Suprapubic skin (tissue), 4 donors: ENCODE data around the gene CALR3. TPM values are rescaled to one million over a fixed set of nuclear protein-coding genes. Genes with fewer than 3 reads are reported as not detected.
"Not testable (repeated sequence)": the region's sequence is repeated elsewhere in the genome, so short reads cannot be mapped to it uniquely, and the experiment has no call there.

Experiments used
- DNase-seq, 2 donors: peaks; one replicate each; pipeline ENCODE4 v3.0.0-alpha.2; 2019; ENCODE audit warnings: low spot score in 2 of 2
- H3K27ac ChIP-seq: fragments of 200-600 bp; sonication (generic); one replicate; pipeline ENCODE4 v1.5.1; 2019
- H3K27me3 ChIP-seq: fragments of 200-600 bp; sonication (generic); one replicate; pipeline ENCODE4 v1.5.1; 2019
- H3K36me3 ChIP-seq: fragments of 200-600 bp; sonication (generic); one replicate; pipeline ENCODE4 v1.5.1; 2019
- H3K4me1 ChIP-seq: fragments of 200-600 bp; sonication (generic); one replicate; pipeline ENCODE4 v1.5.1; 2019
- H3K4me3 ChIP-seq: fragments of 200-600 bp; sonication (generic); one replicate; pipeline ENCODE4 v1.5.1; 2019; ENCODE audit warnings: mild to moderate bottlenecking
- H3K9me3 ChIP-seq: fragments of 200-600 bp; sonication (generic); one replicate; pipeline ENCODE4 v1.5.1; 2019
- EP300 ChIP-seq: sonication (generic); formaldehyde crosslinking; IDR thresholded peaks from one replicate; pipeline ENCODE4 v1.6.1; 2017; ENCODE audit warnings: antibody characterized with exemption
- POLR2A ChIP-seq, 2 donors: fragments of 450-650 bp; IDR thresholded peaks; one replicate each; pipeline ENCODE4 v1.6.1; 2017; ENCODE audit warnings: antibody characterized with exemption in 2 of 2, mild to moderate bottlenecking in 2 of 2, moderate library complexity in 2 of 2
- POLR2AphosphoS5 ChIP-seq, 3 donors: sonication (generic); formaldehyde crosslinking; IDR thresholded peaks; one replicate each; pipeline ENCODE4 v1.6.1; 2017; ENCODE audit warnings: antibody characterized with exemption in 3 of 3
- WGBS: methylation state at CpG from one replicate; pipeline ENCODE4 v1.1.5; 2018; 5-methylcytosine and 5-hydroxymethylcytosine counted together
- total RNA-seq, 4 donors: library from RNA; depleted of rRNA; stranded (reverse); fragments of >200 nt; gene quantifications; one replicate each; pipeline ENCODE4 v1.1.0, GENCODE V29; 2016
- TF ChIP-seq, protein P1 (sequence below), 2 donors: fragments of 200-600 bp in 1 of 2; fragments of 450-650 bp in 1 of 2; sonication (generic) in 1 of 2; IDR thresholded peaks; one replicate each; pipeline ENCODE4 v1.5.1; 2016 to 2019; ENCODE audit warnings: antibody characterized with exemption in 2 of 2, mild to moderate bottlenecking in 1 of 2, moderate library complexity in 1 of 2

CALR3 gene
- total RNA-seq, 4 donors from 2014 or later, result not detected

DNA sequence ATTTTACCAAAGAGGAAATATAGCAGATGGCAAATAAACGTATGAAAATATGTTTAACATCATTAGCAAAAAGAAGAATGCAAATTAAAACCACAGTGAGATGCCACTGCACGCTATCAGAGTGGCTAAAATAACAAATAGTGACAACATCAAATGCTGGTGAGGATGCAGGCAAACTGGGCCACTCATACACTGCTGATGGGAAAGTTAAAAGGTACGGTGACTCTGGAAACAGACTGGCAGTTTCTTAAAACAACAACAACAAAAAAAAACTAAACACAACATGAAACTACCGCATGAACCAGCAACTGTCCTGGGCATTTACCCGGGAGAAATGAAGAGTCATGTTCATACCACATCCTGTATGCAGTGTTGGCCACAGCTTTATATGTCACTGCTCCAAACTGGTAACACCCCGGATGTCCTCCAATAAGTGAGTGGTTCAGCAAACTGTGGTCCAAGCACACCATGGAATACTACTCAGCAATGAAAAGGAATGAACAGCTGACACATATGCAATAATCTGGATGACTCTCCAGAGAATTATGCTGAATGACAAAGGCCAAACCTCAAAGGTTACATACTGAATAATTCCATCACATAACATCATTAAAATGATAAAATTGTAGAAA, 46.5 kb downstream of the CALR3 start:
- no peak for TF ChIP-seq EP300
- no peak for TF ChIP-seq POLR2AphosphoS5 (IDR thresholded peaks at IDR 0.05)
- TF ChIP-seq, protein P1, sequence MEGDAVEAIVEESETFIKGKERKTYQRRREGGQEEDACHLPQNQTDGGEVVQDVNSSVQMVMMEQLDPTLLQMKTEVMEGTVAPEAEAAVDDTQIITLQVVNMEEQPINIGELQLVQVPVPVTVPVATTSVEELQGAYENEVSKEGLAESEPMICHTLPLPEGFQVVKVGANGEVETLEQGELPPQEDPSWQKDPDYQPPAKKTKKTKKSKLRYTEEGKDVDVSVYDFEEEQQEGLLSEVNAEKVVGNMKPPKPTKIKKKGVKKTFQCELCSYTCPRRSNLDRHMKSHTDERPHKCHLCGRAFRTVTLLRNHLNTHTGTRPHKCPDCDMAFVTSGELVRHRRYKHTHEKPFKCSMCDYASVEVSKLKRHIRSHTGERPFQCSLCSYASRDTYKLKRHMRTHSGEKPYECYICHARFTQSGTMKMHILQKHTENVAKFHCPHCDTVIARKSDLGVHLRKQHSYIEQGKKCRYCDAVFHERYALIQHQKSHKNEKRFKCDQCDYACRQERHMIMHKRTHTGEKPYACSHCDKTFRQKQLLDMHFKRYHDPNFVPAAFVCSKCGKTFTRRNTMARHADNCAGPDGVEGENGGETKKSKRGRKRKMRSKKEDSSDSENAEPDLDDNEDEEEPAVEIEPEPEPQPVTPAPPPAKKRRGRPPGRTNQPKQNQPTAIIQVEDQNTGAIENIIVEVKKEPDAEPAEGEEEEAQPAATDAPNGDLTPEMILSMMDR (IDR thresholded peaks at IDR 0.05), result no peak
- TF ChIP-seq POLR2A (IDR thresholded peaks at IDR 0.05), result no peak
- Histone ChIP-seq H3K27me3 (no peaks in the 10 kb centered on the region), H3K27ac (no peak overlapping the region), H3K9me3 (no peaks in the 10 kb centered on the region), H3K4me1 (peaks cover 37% of the 10 kb centered on the region), H3K36me3 (no peaks in the 10 kb centered on the region), H3K4me3 (no peak overlapping the region)
- WGBS, result 67% methylated on average over 6 of the region's 6 CpGs
- no peak for DNase-seq

DNA sequence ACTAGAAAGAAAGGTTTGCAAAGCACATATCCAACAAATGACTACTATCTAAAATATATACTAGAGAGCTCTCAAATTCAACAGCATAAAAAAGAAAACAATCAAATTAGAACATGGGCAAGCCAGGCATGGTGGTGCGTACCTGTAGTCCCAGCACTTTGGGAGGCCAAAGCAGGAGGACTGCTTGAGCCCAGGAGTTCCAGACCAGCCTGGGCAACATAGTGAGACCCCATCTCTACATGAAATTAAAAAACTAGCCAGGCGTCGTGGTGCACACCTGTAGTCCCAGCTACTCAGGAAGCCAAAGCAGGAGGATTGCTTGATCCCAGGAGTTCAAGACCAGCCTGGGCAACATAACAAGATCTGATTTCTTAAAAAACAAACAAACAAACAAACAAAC, 47.1 kb downstream of the CALR3 start:
- H3K4me3 ChIP-seq, H3K27me3 ChIP-seq, H3K27ac ChIP-seq, H3K9me3 ChIP-seq, H3K36me3 ChIP-seq, DNase-seq: not testable (repeated sequence)
- 89% methylated on average over 3 of the region's 3 CpGs for WGBS
- H3K4me1 ChIP-seq, result peaks cover 34% of the 10 kb centered on the region

DNA sequence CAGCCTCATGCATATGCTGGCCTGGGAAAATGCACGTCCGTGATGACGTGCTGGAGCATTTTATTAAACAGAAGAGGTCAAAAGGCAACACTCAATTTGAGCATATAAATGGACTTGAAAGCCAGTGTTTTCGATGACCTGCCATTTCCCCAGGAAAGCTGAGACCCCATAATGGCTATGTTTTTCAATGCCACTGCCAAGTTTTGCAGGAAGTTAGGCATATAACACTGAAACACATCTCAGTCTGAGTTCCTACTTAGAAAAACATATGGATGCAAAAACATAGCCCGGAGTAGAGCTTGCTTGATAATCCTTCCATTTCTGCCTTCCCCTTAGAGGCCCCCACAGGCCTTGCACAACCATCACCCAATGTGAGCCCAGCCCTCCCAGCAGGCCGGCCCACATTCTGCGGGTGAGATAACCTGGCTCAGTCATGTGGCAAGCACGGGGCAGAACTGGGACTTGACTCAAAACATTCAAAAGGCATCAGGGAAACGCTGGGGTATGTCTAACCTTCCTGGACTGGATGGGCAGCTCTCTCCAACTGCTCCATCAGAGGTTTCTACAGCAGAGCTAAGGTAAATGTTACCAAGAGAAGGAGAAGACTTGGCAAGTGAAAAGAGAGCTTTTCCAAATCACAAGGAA, 49.1 kb downstream of the CALR3 start:
- Histone ChIP-seq H3K36me3 (no peaks in the 10 kb centered on the region), H3K27me3 (no peaks in the 10 kb centered on the region), H3K9me3 (no peaks in the 10 kb centered on the region), H3K27ac (peak overlapping the region; percentile 29), H3K4me3 (no peak overlapping the region), H3K4me1 (peaks cover 38% of the 10 kb centered on the region)
- TF ChIP-seq POLR2A (IDR thresholded peaks at IDR 0.05), result no peak
- no peak for TF ChIP-seq EP300
- TF ChIP-seq, protein P1 (IDR thresholded peaks at IDR 0.05), result no peak
- peak; percentile 88 to 91 for DNase-seq
- 29% methylated on average over 9 of the region's 9 CpGs for WGBS

DNA sequence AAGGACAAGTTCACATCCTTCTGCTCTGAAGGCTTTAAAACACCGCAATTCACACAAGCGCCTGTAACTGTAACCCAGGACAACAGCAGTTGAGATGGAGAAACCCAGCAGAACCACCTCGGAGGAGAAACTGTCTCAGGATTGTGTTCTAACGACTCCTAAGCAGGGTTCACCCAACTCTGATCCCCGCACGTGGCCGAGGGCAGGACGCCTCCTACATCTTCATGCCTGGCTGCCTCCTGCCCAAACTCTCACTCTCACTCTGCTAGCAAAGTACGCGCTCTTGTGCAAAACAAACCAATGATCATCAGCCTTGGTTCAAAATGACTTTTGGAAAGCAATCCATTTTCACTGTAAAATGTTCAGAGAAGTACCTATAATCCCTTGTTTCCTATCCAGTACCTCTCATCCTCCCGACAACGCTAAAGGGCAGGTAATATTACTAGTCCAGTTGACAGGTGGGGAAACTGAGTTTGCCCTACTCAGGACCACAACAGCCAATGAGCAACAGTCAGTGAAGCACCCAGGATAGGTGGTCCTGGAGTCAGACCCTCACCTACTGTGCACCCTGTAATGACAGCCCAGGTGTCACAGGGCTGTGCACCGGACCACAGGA, 49.8 kb downstream of the CALR3 start:
- H3K4me1 ChIP-seq, result peaks cover 38% of the 10 kb centered on the region
- no peaks in the 10 kb centered on the region for H3K9me3 ChIP-seq
- H3K27me3 ChIP-seq, result no peaks in the 10 kb centered on the region
- no peak for DNase-seq
- 89% methylated on average over 13 of the region's 13 CpGs for WGBS
- H3K36me3 ChIP-seq, result peaks cover under 1% of the 10 kb centered on the region
- no peak overlapping the region for H3K4me3 ChIP-seq
- TF ChIP-seq, protein P1 (IDR thresholded peaks at IDR 0.05), result no peak
- TF ChIP-seq POLR2A (IDR thresholded peaks at IDR 0.05) (no peak), POLR2AphosphoS5 (IDR thresholded peaks at IDR 0.05) (no peak), EP300 (no peak)
- no peak overlapping the region for H3K27ac ChIP-seq

DNA sequence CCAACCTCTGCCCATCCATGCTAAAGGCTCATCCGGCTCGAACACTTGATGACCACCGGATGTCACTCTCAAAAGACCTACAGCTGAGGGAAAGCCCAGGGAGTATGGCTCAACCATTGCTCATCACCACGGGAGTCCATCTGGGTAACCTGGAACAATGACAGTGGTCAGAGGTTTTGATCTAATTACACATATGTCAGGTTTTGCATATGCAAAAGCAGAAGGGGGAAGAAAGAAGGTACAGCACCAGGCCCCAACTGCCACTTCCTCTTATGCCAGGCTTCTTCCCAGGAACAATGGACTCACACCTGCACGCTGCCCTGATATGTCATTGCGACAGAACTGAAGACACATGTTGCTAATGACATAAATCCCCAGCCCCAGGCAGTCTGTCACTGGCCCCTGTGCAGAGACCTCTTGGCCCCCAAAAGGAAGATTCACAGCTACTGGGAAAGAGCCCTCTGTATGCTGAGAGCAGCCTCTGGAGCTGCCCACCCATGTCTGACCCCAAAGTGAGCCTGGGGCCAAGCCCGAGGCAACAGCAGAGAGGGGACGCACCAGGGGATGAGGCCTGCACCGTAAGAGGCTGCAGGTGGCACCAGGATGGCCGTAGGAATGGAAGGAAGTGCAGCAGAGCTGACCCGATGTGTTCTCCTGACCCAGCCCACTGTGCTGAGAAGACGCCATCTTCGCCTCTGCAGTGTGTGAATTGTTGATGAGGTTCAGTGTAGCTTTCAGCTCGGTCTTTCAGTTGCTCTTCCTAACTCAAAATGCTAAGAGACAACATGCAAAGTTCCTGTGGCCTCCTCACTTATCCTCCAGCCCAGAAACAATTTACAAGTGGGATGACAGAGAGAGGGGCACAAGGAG, 50.5 kb downstream of the CALR3 start:
- TF ChIP-seq POLR2AphosphoS5 (IDR thresholded peaks at IDR 0.05) (no peak), EP300 (no peak), POLR2A (IDR thresholded peaks at IDR 0.05) (no peak)
- TF ChIP-seq, protein P1 (IDR thresholded peaks at IDR 0.05), result no peak
- no peaks in the 10 kb centered on the region for H3K9me3 ChIP-seq
- H3K4me3 ChIP-seq, result no peak overlapping the region
- no peak for DNase-seq
- no peaks in the 10 kb centered on the region for H3K27me3 ChIP-seq
- peaks cover 7% of the 10 kb centered on the region for H3K36me3 ChIP-seq
- WGBS, result 83% methylated on average over 14 of the region's 14 CpGs
- H3K27ac ChIP-seq, result no peak overlapping the region
- H3K4me1 ChIP-seq, result peaks cover 40% of the 10 kb centered on the region
